Esophagus squamous epithelium (tissue), 5 donors: ENCODE data around the gene MBOAT7. TPM values are rescaled to one million over a fixed set of nuclear protein-coding genes. Genes with fewer than 3 reads are reported as not detected.
"Not testable (repeated sequence)": the region's sequence is repeated elsewhere in the genome, so short reads cannot be mapped to it uniquely, and the experiment has no call there.

Source experiments
- DNase-seq: peaks from one replicate; lab custom pipeline; 2025; lab: John Stamatoyannopoulos, UW
- H3K27ac ChIP-seq, 4 donors: fragments of 200-600 bp; sonication (generic); one replicate each; pipeline ENCODE4 v1.5.1; 2016 to 2019; ENCODE audit warnings: mild to moderate bottlenecking in 1 of 4
- H3K27me3 ChIP-seq, 4 donors: fragments of 200-600 bp; sonication (generic); 1 replicate in 3 of 4; 2 replicates in 1 of 4; pipeline versions ENCODE4 v1.5.1 to v1.6.0; 2017 to 2021; ENCODE audit warnings: antibody characterized with exemption in 1 of 4
- H3K36me3 ChIP-seq, 3 donors: fragments of 200-600 bp; sonication (generic); one replicate each; pipeline ENCODE4 v1.5.1; 2016 to 2019
- H3K4me1 ChIP-seq, 3 donors: fragments of 200-600 bp; sonication (generic); one replicate each; pipeline ENCODE4 v1.5.1; 2017 to 2019
- H3K4me3 ChIP-seq, 4 donors: fragments of 200-600 bp; sonication (generic); 1 replicate in 3 of 4; 2 replicates in 1 of 4; pipeline ENCODE4 v1.5.1; 2016 to 2019; ENCODE audit warnings: mild to moderate bottlenecking in 2 of 4, moderate library complexity in 1 of 4
- H3K9me3 ChIP-seq, 3 donors: fragments of 200-600 bp; sonication (generic); one replicate each; pipeline ENCODE4 v1.5.1; 2016 to 2019
- CTCF ChIP-seq, 6 experiments: fragments of 450-650 bp in 4 of 6; fragments of 200-600 bp in 2 of 6; sonication (generic) in 2 of 6; IDR thresholded peaks; one replicate each; pipeline ENCODE4 v1.5.1; 2016 to 2019; ENCODE audit warnings: antibody characterized with exemption in 6 of 6, mild to moderate bottlenecking in 4 of 6, moderate library complexity in 4 of 6
- POLR2A ChIP-seq, 4 donors: fragments of 450-650 bp; IDR thresholded peaks; one replicate each; pipeline ENCODE4 v1.6.1; 2017; ENCODE audit warnings: antibody characterized with exemption in 4 of 4, mild to moderate bottlenecking in 4 of 4, moderate library complexity in 3 of 4
- WGBS, 2 donors: methylation state at CpG; one replicate each; pipeline ENCODE4 v1.1.5; 2018; 5-methylcytosine and 5-hydroxymethylcytosine counted together
- intact Hi-C: fragments of 100-400 bp; cut with DNase I; formaldehyde crosslinking; loops from one replicate; pipeline ENCODE4 v1.15.0; 2022
- total RNA-seq, 4 donors: library from RNA; depleted of rRNA; stranded (reverse); fragments of >200 nt; gene quantifications; one replicate each; pipeline ENCODE4 v1.1.0, GENCODE V29; 2016
- donor health status: DM: yes; HTN: yes; CAD: no.

MBOAT7 gene
- total RNA-seq, 4 donors from 2014 or later, result 32.2 to 56.2 (median 40.8) TPM

GRCh38 chr19:54196536-54196935 is 7.2 kb upstream of the MBOAT7 start:
- no peak overlapping the region for H3K27ac ChIP-seq
- H3K9me3 ChIP-seq, result no peaks in the 10 kb centered on the region
- no peak overlapping the region for H3K4me3 ChIP-seq
- no peak for DNase-seq
- 70 to 87% methylated on average over 7 of the region's 7 CpGs for WGBS, 2 donors
- H3K36me3 ChIP-seq, result peaks cover 0 to 42% (median 8%) of the 10 kb centered on the region in 3 donors
- H3K27me3 ChIP-seq, result no peaks in the 10 kb centered on the region
- TF ChIP-seq CTCF (IDR thresholded peaks at IDR 0.05), result no peak
- no peak for TF ChIP-seq POLR2A (IDR thresholded peaks at IDR 0.05)
- intact Hi-C loops, result no loop called here
- H3K4me1 ChIP-seq, result peaks cover 9 to 26% (median 18%) of the 10 kb centered on the region in 3 donors

GRCh38 chr19:54194463-54194862 is 5.1 kb upstream of the MBOAT7 start:
- H3K36me3 ChIP-seq, result peaks cover 0 to 38% (median 8%) of the 10 kb centered on the region in 3 donors
- H3K9me3 ChIP-seq, H3K27me3 ChIP-seq, H3K27ac ChIP-seq, H3K4me3 ChIP-seq, intact Hi-C loops, DNase-seq: not testable (repeated sequence)
- WGBS, 2 donors, result 82 to 86% methylated on average over 9 to 12 of the region's 12 CpGs
- H3K4me1 ChIP-seq, result peaks cover 8 to 17% (median 12%) of the 10 kb centered on the region in 3 donors

- Histone ChIP-seq H3K36me3 (peaks cover 0 to 38% (median 8%) of the 10 kb centered on the region in 3 donors), H3K9me3 (no peaks in the 10 kb centered on the region), H3K27me3 (no peaks in the 10 kb centered on the region), H3K4me1 (peaks cover 16 to 28% (median 20%) of the 10 kb centered on the region in 3 donors), H3K27ac (no peak overlapping the region), H3K4me3 (no peak overlapping the region)
- intact Hi-C loops, result no loop called here
- TF ChIP-seq CTCF (IDR thresholded peaks at IDR 0.05) (no peak), POLR2A (IDR thresholded peaks at IDR 0.05) (no peak)
- 84 to 94% methylated on average over 9 to 11 of the region's 11 CpGs for WGBS, 2 donors
- DNase-seq, result no peak
Observed at GRCh38 chr19:54193011-54193410, 3.6 kb upstream of the MBOAT7 start.

GRCh38 chr19:54191811-54192453 is 2.6 kb upstream of the MBOAT7 start:
- 61 to 65% methylated on average over 18 to 19 of the region's 19 CpGs for WGBS, 2 donors

GRCh38 chr19:54191011-54191810 is 1.8 kb upstream of the MBOAT7 start, which contains the start of gene TSEN34:
Gene TSEN34 (plus strand): TSS chr19:54191308. CDS start chr19:54191365, 57 bp downstream.
- DNase-seq, result no peak
- WGBS, 2 donors, result 0% methylated on average over 2 to 18 of the region's 77 CpGs
- TF ChIP-seq POLR2A (IDR thresholded peaks at IDR 0.05) (peak in 2 of 4 donors; percentile 46 to 84), CTCF (IDR thresholded peaks at IDR 0.05) (peak in 2 of 6 experiments; percentile 4 to 9)
- Histone ChIP-seq H3K27me3 (no peaks in the 10 kb centered on the region), H3K27ac (peak within 1 kb of the TSS; percentile 90 to 99 (median 97)), H3K4me1 (peaks cover 16 to 38% (median 22%) of the 10 kb centered on the region in 3 donors), H3K36me3 (peaks cover 0 to 52% (median 8%) of the 10 kb centered on the region in 3 donors), H3K9me3 (no peaks in the 10 kb centered on the region), H3K4me3 (peak within 1 kb of the TSS; percentile 75 to 95 (median 87))
- intact Hi-C loops, result no loop called here

More at GRCh38 chr19:54191811-54192453, 2.6 kb upstream of the MBOAT7 start:
- H3K27ac ChIP-seq, result peak overlapping the region; percentile 90 to 99 (median 97)
- H3K27me3 ChIP-seq, result no peaks in the 10 kb centered on the region
- peaks cover 16 to 38% (median 22%) of the 10 kb centered on the region in 3 donors for H3K4me1 ChIP-seq
- peak overlapping the region; percentile 75 to 95 (median 87) for H3K4me3 ChIP-seq
- H3K36me3 ChIP-seq, result peaks cover 0 to 44% (median 8%) of the 10 kb centered on the region in 3 donors
- no peaks in the 10 kb centered on the region for H3K9me3 ChIP-seq
- no peak for TF ChIP-seq CTCF (IDR thresholded peaks at IDR 0.05)
- TF ChIP-seq POLR2A (IDR thresholded peaks at IDR 0.05), result no peak
- intact Hi-C loops, result no loop called here
- no peak for DNase-seq
